ENCODE results near the gene CKS1B. TPM values are rescaled to one million over a fixed set of nuclear protein-coding genes. Genes with fewer than 3 reads are reported as not detected.

Gene CKS1B
- total RNA-seq, 6 experiments from 2014 or later = 14.9 to 51.7 (median 23.1) TPM

DNA sequence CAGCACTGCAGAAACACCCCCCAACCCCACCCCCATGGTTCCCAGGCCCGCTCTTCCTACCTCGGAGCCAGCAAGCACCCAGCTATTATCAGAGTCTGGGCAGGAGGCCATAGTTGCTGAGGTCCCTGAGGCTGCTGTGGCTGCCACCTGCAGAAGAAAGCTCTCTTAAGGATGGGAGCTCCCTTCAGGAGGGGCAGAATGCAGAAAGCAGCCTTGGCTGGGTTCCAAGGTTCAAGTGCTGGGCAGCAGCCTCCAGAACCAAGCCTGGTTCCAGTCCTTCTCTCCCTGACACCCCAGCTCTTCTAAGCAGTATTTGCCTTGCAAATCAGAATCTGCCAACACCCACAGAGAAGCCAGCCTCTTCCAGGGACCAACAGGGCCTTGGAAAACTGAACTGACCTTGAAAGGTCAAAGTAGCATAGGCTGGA lies 20.9 kb upstream of the CKS1B start:
- no peak overlapping the region for H3K27ac ChIP-seq
- no peak overlapping the region for H3K4me3 ChIP-seq
- peaks cover 0 to 4% (median under 1%) of the 10 kb centered on the region in 4 donors for H3K36me3 ChIP-seq
- TF ChIP-seq POLR2A (IDR thresholded peaks at IDR 0.05) = no peak
- TF ChIP-seq, protein P1, sequence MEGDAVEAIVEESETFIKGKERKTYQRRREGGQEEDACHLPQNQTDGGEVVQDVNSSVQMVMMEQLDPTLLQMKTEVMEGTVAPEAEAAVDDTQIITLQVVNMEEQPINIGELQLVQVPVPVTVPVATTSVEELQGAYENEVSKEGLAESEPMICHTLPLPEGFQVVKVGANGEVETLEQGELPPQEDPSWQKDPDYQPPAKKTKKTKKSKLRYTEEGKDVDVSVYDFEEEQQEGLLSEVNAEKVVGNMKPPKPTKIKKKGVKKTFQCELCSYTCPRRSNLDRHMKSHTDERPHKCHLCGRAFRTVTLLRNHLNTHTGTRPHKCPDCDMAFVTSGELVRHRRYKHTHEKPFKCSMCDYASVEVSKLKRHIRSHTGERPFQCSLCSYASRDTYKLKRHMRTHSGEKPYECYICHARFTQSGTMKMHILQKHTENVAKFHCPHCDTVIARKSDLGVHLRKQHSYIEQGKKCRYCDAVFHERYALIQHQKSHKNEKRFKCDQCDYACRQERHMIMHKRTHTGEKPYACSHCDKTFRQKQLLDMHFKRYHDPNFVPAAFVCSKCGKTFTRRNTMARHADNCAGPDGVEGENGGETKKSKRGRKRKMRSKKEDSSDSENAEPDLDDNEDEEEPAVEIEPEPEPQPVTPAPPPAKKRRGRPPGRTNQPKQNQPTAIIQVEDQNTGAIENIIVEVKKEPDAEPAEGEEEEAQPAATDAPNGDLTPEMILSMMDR (IDR thresholded peaks at IDR 0.05) = no peak
- ATAC-seq (no peak), DNase-seq (no peak)
- H3K9me3 ChIP-seq = no peaks in the 10 kb centered on the region
- peaks cover 0 to 25% (median 4%) of the 10 kb centered on the region in 4 donors for H3K4me1 ChIP-seq
- no peaks in the 10 kb centered on the region for H3K27me3 ChIP-seq
- intact Hi-C loops (cut with DNase I) = loop anchor here in 1 of 2 donors (10.0 kb wide), 1 partner anchor 101 kb away; the partner anchor contains the start of gene ADAM15
- WGBS (ENCODE audit: insufficient coverage, low coverage, low lambda C conversion rate, missing lambda C conversion rate) = 73% methylated on average over 2 of the region's 2 CpGs

- Histone ChIP-seq H3K4me1 (peaks cover 0 to 25% (median 4%) of the 10 kb centered on the region in 4 donors), H3K36me3 (peaks cover 0 to 11% (median 2%) of the 10 kb centered on the region in 4 donors), H3K4me3 (no peak overlapping the region), H3K27ac (peak overlapping the region in 1 of 3 donors; percentile 74), H3K9me3 (no peaks in the 10 kb centered on the region), H3K27me3 (no peaks in the 10 kb centered on the region)
- TF ChIP-seq POLR2A (IDR thresholded peaks at IDR 0.05) = no peak
- TF ChIP-seq, protein P1 (IDR thresholded peaks at IDR 0.05) = no peak
- no peak for DNase-seq
- WGBS (ENCODE audit: insufficient coverage, low coverage, low lambda C conversion rate, missing lambda C conversion rate) = 87% methylated on average over 2 of the region's 3 CpGs
- ATAC-seq = no peak
- intact Hi-C loops (cut with DNase I) = loop anchor here in 1 of 2 donors (10.0 kb wide), 1 partner anchor 100 kb away; the partner anchor contains the start of gene ADAM15
Observed at GRCh38 chr1:154954541-154954940, 19.9 kb upstream of the CKS1B start.

GRCh38 chr1:154955039-154955717 lies 19.3 kb upstream of the CKS1B start:
- DNase-seq (peak in 1 of 3 donors; percentile 48), ATAC-seq (peak in 3 of 4 donors; percentile 16 to 39 (median 28))
- WGBS (ENCODE audit: insufficient coverage, low coverage, low lambda C conversion rate, missing lambda C conversion rate) = 14% methylated on average over 3 of the region's 4 CpGs
- H3K36me3 ChIP-seq = peaks cover 0 to 12% (median 2%) of the 10 kb centered on the region in 4 donors
- peak overlapping the region; percentile 35 to 66 (median 54) for H3K4me3 ChIP-seq
- peak overlapping the region; percentile 35 to 74 (median 60) for H3K27ac ChIP-seq
- peaks cover 0 to 25% (median 4%) of the 10 kb centered on the region in 4 donors for H3K4me1 ChIP-seq
- intact Hi-C loops (cut with DNase I) = loop anchor here in 1 of 2 donors (10.0 kb wide), 1 partner anchor 100 kb away; the partner anchor contains the start of gene ADAM15
- no peaks in the 10 kb centered on the region for H3K27me3 ChIP-seq
- no peaks in the 10 kb centered on the region for H3K9me3 ChIP-seq
- TF ChIP-seq POLR2A (IDR thresholded peaks at IDR 0.05) = no peak
- TF ChIP-seq, protein P1 (IDR thresholded peaks at IDR 0.05) = no peak

GRCh38 chr1:154955718-154956543 lies 18.6 kb upstream of the CKS1B start, which contains the start of gene PBXIP1:
Gene PBXIP1 (minus strand): TSS chr1:154956099. CDS start chr1:154953721, 2,378 bp downstream.
- DNase-seq (peak; percentile 58 to 85 (median 59)), ATAC-seq (peak; percentile 84 to 92 (median 86))
- Histone ChIP-seq H3K4me3 (peak within 1 kb of the TSS; percentile 35 to 66 (median 54)), H3K36me3 (peaks cover 0 to 12% (median 2%) of the 10 kb centered on the region in 4 donors), H3K27me3 (no peaks in the 10 kb centered on the region), H3K9me3 (no peaks in the 10 kb centered on the region), H3K27ac (peak within 1 kb of the TSS; percentile 35 to 74 (median 60)), H3K4me1 (peaks cover 0 to 32% (median 4%) of the 10 kb centered on the region in 4 donors)
- intact Hi-C loops (cut with DNase I) = loop anchor here in 1 of 2 donors (10.0 kb wide), 1 partner anchor 99 kb away; the partner anchor contains the start of gene ADAM15
- TF ChIP-seq POLR2A (IDR thresholded peaks at IDR 0.05) = peak; percentile 15
- TF ChIP-seq, protein P1 (IDR thresholded peaks at IDR 0.05) = peak in 2 of 4 donors; percentile 11 to 30
- 0% methylated on average over 18 of the region's 18 CpGs for WGBS (ENCODE audit: insufficient coverage, low coverage, low lambda C conversion rate, missing lambda C conversion rate)
